Loucy (cell line): ENCODE measurements around the gene ZNF620.

Source experiments
- H2AFZ ChIP-seq: fragments of 200-600 bp; sonication (generic); 2 replicates; pipeline ENCODE4 v1.6.0; 2016; ENCODE audit warnings: antibody characterized with exemption, mild to moderate bottlenecking, low read length, moderate library complexity
- H3F3A ChIP-seq: fragments of 200-600 bp; 2 replicates; pipeline ENCODE4 v1.6.0; 2016; ENCODE audit warnings: antibody characterized with exemption, low read depth, mild to moderate bottlenecking
- H3K27me3 ChIP-seq: fragments of 200-600 bp; sonication (generic); 2 replicates; pipeline ENCODE4 v1.6.1; 2014; ENCODE audit warnings: low read length, mild to moderate bottlenecking; ENCODE audit not compliant: insufficient read depth, poor library complexity, severe bottlenecking
- H3K36me3 ChIP-seq: fragments of 200-600 bp; sonication (generic); 2 replicates; pipeline ENCODE4 v1.6.1; 2016; ENCODE audit warnings: low read length; ENCODE audit not compliant: insufficient read depth
- H3K4me1 ChIP-seq: fragments of 200-600 bp; sonication (generic); 2 replicates; pipeline ENCODE4 v1.5.1; 2014; ENCODE audit warnings: low read length, mild to moderate bottlenecking; ENCODE audit not compliant: insufficient read depth, poor library complexity, severe bottlenecking
- H3K4me2 ChIP-seq: fragments of 200-600 bp; sonication (generic); 2 replicates; pipeline ENCODE4 v1.6.0; 2014; ENCODE audit warnings: antibody characterized with exemption, low read length, low read depth, mild to moderate bottlenecking; ENCODE audit not compliant: poor library complexity, severe bottlenecking
- H3K4me3 ChIP-seq: fragments of 200-600 bp; sonication (generic); 2 replicates; pipeline ENCODE4 v1.5.1; 2014; ENCODE audit warnings: low read length, mild to moderate bottlenecking, mixed read lengths; ENCODE audit not compliant: poor library complexity, severe bottlenecking
- H3K79me2 ChIP-seq: fragments of 200-600 bp; sonication (generic); 2 replicates; pipeline ENCODE4 v1.6.1; 2014; ENCODE audit warnings: low read length; ENCODE audit not compliant: insufficient read depth
- H3K9ac ChIP-seq: fragments of 200-600 bp; sonication (generic); 2 replicates; pipeline ENCODE4 v1.6.0; 2014; ENCODE audit warnings: mild to moderate bottlenecking, low read depth, low read length, moderate library complexity; ENCODE audit not compliant: poor library complexity, severe bottlenecking
- H3K9me2 ChIP-seq: fragments of 200-600 bp; sonication (generic); replicated peaks from 2 replicates; pipeline ENCODE4 v1.6.1; 2016; ENCODE audit warnings: low read depth, low read length, mixed read lengths
- H3K9me3 ChIP-seq: fragments of 200-600 bp; sonication (generic); 2 replicates; pipeline ENCODE4 v1.6.1; 2014; ENCODE audit warnings: mild to moderate bottlenecking, antibody characterized with exemption, low read length, low read depth; ENCODE audit not compliant: insufficient read depth
- H4K20me1 ChIP-seq: fragments of 200-600 bp; sonication (generic); 2 replicates; pipeline ENCODE4 v1.6.0; 2014; ENCODE audit warnings: antibody characterized with exemption, low read length, mild to moderate bottlenecking; ENCODE audit not compliant: insufficient read depth, poor library complexity, severe bottlenecking
- CTCF ChIP-seq: fragments of 200-600 bp; sonication (generic); conservative IDR thresholded peaks from 2 replicates; pipeline ENCODE4 v1.5.1; 2014; ENCODE audit warnings: mild to moderate bottlenecking, antibody characterized with exemption, low read length
- EZH2phosphoT487 ChIP-seq: fragments of 200-600 bp; IDR thresholded peaks from 2 replicates; pipeline ENCODE4 v1.6.1; 2018; ENCODE audit warnings: antibody characterized with exemption, mild to moderate bottlenecking, moderate library complexity, borderline replicate concordance

The ZNF620 gene

GRCh38 chr3:40476478-40477470 lies 29.1 kb upstream of the ZNF620 start, which contains the start of gene ZNF619:
ZNF619 (plus strand) TSS chr3:40477122; CDS start chr3:40477980, 858 bp downstream.
- H3K9ac ChIP-seq, result peak within 1 kb of the TSS; percentile 92
- no peaks in the 10 kb centered on the region for H4K20me1 ChIP-seq
- H3K36me3 ChIP-seq, result no peaks in the 10 kb centered on the region
- H3K4me3 ChIP-seq, result peak within 1 kb of the TSS; percentile 96
- H3K4me1 ChIP-seq, result peaks cover 21% of the 10 kb centered on the region
- H3K4me2 ChIP-seq, result peak within 1 kb of the TSS; percentile 99
- H3K79me2 ChIP-seq, result peaks cover 10% of the 10 kb centered on the region
- no peaks in the 10 kb centered on the region for H3F3A ChIP-seq
- TF ChIP-seq CTCF (no peak), EZH2phosphoT487 (no peak)
- H3K27me3 ChIP-seq, result no peaks in the 10 kb centered on the region
- no peaks in the 10 kb centered on the region for H3K9me3 ChIP-seq
- peak within 1 kb of the TSS; percentile 94 for H2AFZ ChIP-seq
- no peaks in the 10 kb centered on the region for H3K9me2 ChIP-seq

- Histone ChIP-seq H3K9ac (peak overlapping the region; percentile 92), H3K4me1 (peaks cover 21% of the 10 kb centered on the region), H2AFZ (peak overlapping the region; percentile 94), H3K79me2 (peaks cover 10% of the 10 kb centered on the region), H3K9me2 (no peaks in the 10 kb centered on the region), H3K4me2 (peak overlapping the region; percentile 99), H3K27me3 (no peaks in the 10 kb centered on the region), H3K36me3 (no peaks in the 10 kb centered on the region), H3F3A (no peaks in the 10 kb centered on the region), H3K9me3 (no peaks in the 10 kb centered on the region), H4K20me1 (no peaks in the 10 kb centered on the region), H3K4me3 (peak overlapping the region; percentile 96)
- no peak for TF ChIP-seq EZH2phosphoT487
- no peak for TF ChIP-seq CTCF
Measured at GRCh38 chr3:40477666-40478065, 28.2 kb upstream of the ZNF620 start.

GRCh38 chr3:40487172-40487571 lies 18.7 kb upstream of the ZNF620 start:
- Histone ChIP-seq H3K9ac (no peak overlapping the region), H3K27me3 (no peaks in the 10 kb centered on the region), H3K9me2 (no peaks in the 10 kb centered on the region), H2AFZ (no peak overlapping the region), H3K4me2 (no peak overlapping the region), H3K36me3 (peaks cover 12% of the 10 kb centered on the region; the same call in 1 of the 2 replicates), H3F3A (no peaks in the 10 kb centered on the region), H3K9me3 (peaks cover 16% of the 10 kb centered on the region; the same call in 1 of the 2 replicates), H3K79me2 (no peaks in the 10 kb centered on the region), H4K20me1 (no peaks in the 10 kb centered on the region), H3K4me3 (no peak overlapping the region), H3K4me1 (no peaks in the 10 kb centered on the region)
- TF ChIP-seq CTCF (no peak), EZH2phosphoT487 (no peak)
